ENCODE measurements around the gene HPGD.
A peak's percentile ranks its signal among the peaks of the same experiment; 100 is the strongest.

The HPGD gene

GRCh38 chr4:174474457-174475075 is 47.7 kb downstream of the HPGD start:
- no peak for DNase-seq (ENCODE audit: low read depth)

- peak; percentile 18 for DNase-seq (ENCODE audit: low read depth)
These were observed 55.2 kb downstream of the HPGD start for GRCh38 chr4:174467107-174467506.

- no peak for DNase-seq (ENCODE audit: low read depth)
These were observed 57.3 kb downstream of the HPGD start for GRCh38 chr4:174464949-174465348.

- no peak for DNase-seq (ENCODE audit: low read depth)
These were observed 60.7 kb downstream of the HPGD start for GRCh38 chr4:174461466-174462106.

GRCh38 chr4:174460684-174461083 is 61.6 kb downstream of the HPGD start:
- peak; percentile 42 for DNase-seq (ENCODE audit: low read depth)

GRCh38 chr4:174457468-174457867 is 64.8 kb downstream of the HPGD start:
- no peak for DNase-seq (ENCODE audit: low read depth)

- DNase-seq (ENCODE audit: low read depth) = no peak
These were observed 67.3 kb downstream of the HPGD start for GRCh38 chr4:174454815-174455473.

GRCh38 chr4:174451718-174452296 is 70.5 kb downstream of the HPGD start:
- no peak for DNase-seq (ENCODE audit: low read depth)

- DNase-seq (ENCODE audit: low read depth) = no peak
These were observed 71.5 kb downstream of the HPGD start for GRCh38 chr4:174450786-174451125.

GRCh38 chr4:174449944-174450785 is 72.1 kb downstream of the HPGD start:
- DNase-seq (ENCODE audit: low read depth) = no peak

- DNase-seq (ENCODE audit: low read depth) = no peak
These were observed 73.1 kb downstream of the HPGD start for GRCh38 chr4:174449152-174449551.

GRCh38 chr4:174444390-174444789 is 77.9 kb downstream of the HPGD start:
- DNase-seq (ENCODE audit: low read depth) = no peak

Measured in HS-5 (cell line).